Erythroblast (primary cell): ENCODE results near the gene GYPA.
A peak's percentile ranks its signal among the peaks of the same experiment; 100 is the strongest.
"Not testable (repeated sequence)": the region's sequence is repeated elsewhere in the genome, so short reads cannot be mapped to it uniquely, and the experiment has no call there.

Source experiments
- DNase-seq, 2 experiments: peaks; one replicate each; lab custom pipeline; 2025; lab: John Stamatoyannopoulos, UW
- GATA1 ChIP-seq: IDR thresholded peaks from 2 replicates; pipeline ENCODE4 v1.6.1; 2011; ENCODE audit warnings: low read depth, mild to moderate bottlenecking, control low read depth, low read length, moderate library complexity
- POLR2A ChIP-seq: IDR thresholded peaks from 2 replicates; pipeline ENCODE4 v1.6.1; 2011; ENCODE audit warnings: mild to moderate bottlenecking, low read length

GYPA gene

GRCh38 chr4:144104509-144105130 lies 35.9 kb downstream of the GYPA start:
- TF ChIP-seq GATA1 (no peak), POLR2A (peak; percentile 46)
- peak; percentile 92 to 94 for DNase-seq

GRCh38 chr4:144097776-144098175 lies 42.7 kb downstream of the GYPA start:
- not testable (repeated sequence) for DNase-seq

- not testable (repeated sequence) for DNase-seq
Observed at GRCh38 chr4:144093995-144094394, 46.5 kb downstream of the GYPA start.

GRCh38 chr4:144091181-144091580 lies 49.3 kb downstream of the GYPA start:
- DNase-seq: not testable (repeated sequence)

GRCh38 chr4:144090744-144091143 lies 49.8 kb downstream of the GYPA start:
- TF ChIP-seq POLR2A: no peak
- peak in 1 of 2 experiments; percentile 13 for DNase-seq

- not testable (repeated sequence) for DNase-seq
Observed at GRCh38 chr4:144082053-144082452, 58.5 kb downstream of the GYPA start.

GRCh38 chr4:144080135-144080534 lies 60.4 kb downstream of the GYPA start:
- DNase-seq: peak in 1 of 2 experiments; percentile 4

- peak in 1 of 2 experiments; percentile 59 for DNase-seq
Observed at GRCh38 chr4:144078746-144079145, 61.8 kb downstream of the GYPA start.

GRCh38 chr4:144061556-144061955 lies 79.0 kb downstream of the GYPA start:
- peak; percentile 31 to 34 for DNase-seq

GRCh38 chr4:144060234-144060859 lies 80.2 kb downstream of the GYPA start:
- DNase-seq: not testable (repeated sequence)
